ENCODE results near the gene FBXO9. TPM values are rescaled to one million over a fixed set of nuclear protein-coding genes. Genes with fewer than 3 reads are reported as not detected.
"Not testable (repeated sequence)": the region's sequence is repeated elsewhere in the genome, so short reads cannot be mapped to it uniquely, and the experiment has no call there.

Gene FBXO9
- total RNA-seq, 1 experiment from 2014 or later, result 71.0 TPM

DNA sequence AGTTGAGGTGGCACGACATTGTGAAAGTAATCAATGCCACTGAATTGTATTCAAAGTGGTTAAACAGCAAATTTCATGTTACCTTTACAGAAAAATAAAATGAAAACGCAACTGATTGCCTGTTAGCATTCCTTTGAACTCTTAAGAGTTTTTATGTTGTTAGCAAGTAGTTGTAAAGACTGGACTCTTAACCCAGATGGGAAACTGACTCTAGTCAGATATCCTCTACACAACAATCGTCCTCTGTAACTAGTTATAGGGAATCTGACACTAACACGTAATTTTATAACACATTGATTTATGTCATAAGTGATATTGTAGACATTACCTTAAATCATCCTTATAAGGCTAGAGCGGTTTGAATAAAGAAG lies 3.0 kb upstream of the FBXO9 start:
- peak overlapping the region; percentile 77; the same call in 1 of the 2 replicates for H3K27ac ChIP-seq (ENCODE audit: low read depth, low read length)
- intact Hi-C loops (cut with micrococcal nuclease), result loop anchor here (1.0 kb wide), 1 partner anchor 646 kb away; no protein-coding TSS in a partner anchor
- DNase-seq (ENCODE audit: low read depth, low spot score) (no peak), ATAC-seq (no peak)
- H3K79me2 ChIP-seq (ENCODE audit: insufficient read depth, low read length), result peaks cover 15% of the 10 kb centered on the region
- H3K9me3 ChIP-seq (ENCODE audit: control insufficient read depth in 1 of 2, insufficient read depth in 1 of 2, low read depth in 1 of 2, low read length in 2 of 2), result no peaks in the 10 kb centered on the region
- peak overlapping the region; percentile 96 for H2AFZ ChIP-seq (ENCODE audit: low read depth, low read length, poor library complexity, severe bottlenecking)
- H3K36me3 ChIP-seq (ENCODE audit: control insufficient read depth in 1 of 2, insufficient read depth in 2 of 2, low read length in 2 of 2), result no peaks in the 10 kb centered on the region
- H3K4me1 ChIP-seq (ENCODE audit: control insufficient read depth in 1 of 2, insufficient read depth in 2 of 2, low read length in 2 of 2), result peaks cover 18 to 39% of the 10 kb centered on the region in 2 experiments; a peak in 3 of 4 replicates
- no peaks in the 10 kb centered on the region for H4K20me1 ChIP-seq (ENCODE audit: insufficient read depth)
- H3K9me2 ChIP-seq (ENCODE audit: insufficient read depth), result no peaks in the 10 kb centered on the region
- ChIA-PET RAD21 (ENCODE audit: low non-redundant PET in 1 of 2, low total read pairs in 2 of 2, uncharacterized antibody in 2 of 2, unreplicated experiment in 2 of 2) (no interaction called here), CTCF (no interaction called here), POLR2A (interaction anchor here (1.5 kb wide), 1 partner anchor 66 kb away, joined by 3 read pairs; no protein-coding TSS in a partner anchor)
- no TSS peak for BruUV-seq (replicated peaks)
- TF ChIP-seq SIN3A (IDR thresholded peaks at IDR 0.05; ENCODE audit: low read depth) (no peak), POLR2A (IDR thresholded peaks at IDR 0.05; ENCODE audit: borderline replicate concordance, extremely low read depth, insufficient read depth, insufficient read length) (no peak), SP1 (IDR thresholded peaks at IDR 0.05; ENCODE audit: low read depth) (0 out of 2 replicates have a peak, but pooled peaks have one; percentile 3), YY1 (IDR thresholded peaks at IDR 0.05; ENCODE audit: extremely low read depth, insufficient replicate concordance, low read depth, low read length) (no peak), FOSL1 (IDR thresholded peaks at IDR 0.05; ENCODE audit: low read depth) (no peak)
- H3K27me3 ChIP-seq (ENCODE audit: insufficient read depth, low read length), result no peaks in the 10 kb centered on the region
- H3K4me3 ChIP-seq (replicated peaks in 1 of 2; ENCODE audit: low read depth in 1 of 2, low read length in 2 of 2), result peak overlapping the region; percentile 68 to 76
- H3K9ac ChIP-seq (ENCODE audit: low read length), result peak overlapping the region; percentile 72
- H3K4me2 ChIP-seq (ENCODE audit: low read length), result peak overlapping the region; percentile 82

GRCh38 chr6:53064255-53064654 lies 949 bp upstream of the FBXO9 start:
- ATAC-seq; DNase-seq (ENCODE audit: low read depth, low spot score); RAD21 ChIA-PET (ENCODE audit: low non-redundant PET in 1 of 2, low total read pairs in 2 of 2, uncharacterized antibody in 2 of 2, unreplicated experiment in 2 of 2); CTCF ChIA-PET; POLR2A ChIA-PET; H3K36me3 ChIP-seq (ENCODE audit: control insufficient read depth in 1 of 2, insufficient read depth in 2 of 2, low read length in 2 of 2); H3K27me3 ChIP-seq (ENCODE audit: insufficient read depth, low read length); H3K9ac ChIP-seq (ENCODE audit: low read length); intact Hi-C loops (cut with micrococcal nuclease); H4K20me1 ChIP-seq (ENCODE audit: insufficient read depth); H3K9me3 ChIP-seq (ENCODE audit: control insufficient read depth in 1 of 2, insufficient read depth in 1 of 2, low read depth in 1 of 2, low read length in 2 of 2); BruUV-seq (replicated peaks); H3K9me2 ChIP-seq (ENCODE audit: insufficient read depth): not testable (repeated sequence)
- peak overlapping the region in 1 of 2 experiments; percentile 84; a peak in 3 of 4 replicates for H3K4me3 ChIP-seq (replicated peaks in 1 of 2; ENCODE audit: low read depth in 1 of 2, low read length in 2 of 2)
- peak overlapping the region; percentile 20 for H2AFZ ChIP-seq (ENCODE audit: low read depth, low read length, poor library complexity, severe bottlenecking)
- peak overlapping the region; percentile 19; the same call in 1 of the 2 replicates for H3K27ac ChIP-seq (ENCODE audit: low read depth, low read length)
- peaks cover 32% of the 10 kb centered on the region for H3K79me2 ChIP-seq (ENCODE audit: insufficient read depth, low read length)
- peak overlapping the region; percentile 78 for H3K4me2 ChIP-seq (ENCODE audit: low read length)
- H3K4me1 ChIP-seq (ENCODE audit: control insufficient read depth in 1 of 2, insufficient read depth in 2 of 2, low read length in 2 of 2), result peaks cover 18 to 39% of the 10 kb centered on the region in 2 experiments; a peak in 3 of 4 replicates

Data from HCT116 (cell line).